Mesendoderm (in vitro differentiated cells): ENCODE data around the gene COL13A1.

ENCODE experiments used
- DNase-seq: peaks from one replicate; pipeline ENCODE4 v3.0.0; 2013
- H2AK5ac ChIP-seq: 2 replicates; pipeline ENCODE4 v1.6.1; 2013; ENCODE audit warnings: low read length, inconsistent platforms
- H2BK120ac ChIP-seq: 2 replicates; pipeline ENCODE4 v1.6.1; 2013; ENCODE audit warnings: low read depth, mild to moderate bottlenecking, low read length, moderate library complexity, mixed read lengths
- H2BK15ac ChIP-seq: replicated peaks from 2 replicates; pipeline ENCODE4 v1.6.1; 2013; ENCODE audit warnings: low read depth, mild to moderate bottlenecking, moderate library complexity
- H2BK5ac ChIP-seq: 2 replicates; pipeline ENCODE4 v1.6.1; 2013; ENCODE audit warnings: low read length, inconsistent platforms
- H3K18ac ChIP-seq: 2 replicates; pipeline ENCODE4 v1.6.1; 2013; ENCODE audit warnings: mild to moderate bottlenecking, low read length, mixed read lengths
- H3K23ac ChIP-seq: one replicate; pipeline ENCODE4 v1.6.1; 2013; ENCODE audit warnings: low read length
- H3K27ac ChIP-seq: 2 replicates; pipeline ENCODE4 v1.5.1; 2013; ENCODE audit warnings: low read depth, mild to moderate bottlenecking, inconsistent platforms, low read length, moderate library complexity
- H3K27me3 ChIP-seq: 2 replicates; pipeline ENCODE4 v1.6.1; 2013; ENCODE audit warnings: low read length, control low read depth, mild to moderate bottlenecking, inconsistent platforms; ENCODE audit not compliant: insufficient read depth, poor library complexity
- H3K36me3 ChIP-seq: 2 replicates; pipeline ENCODE4 v1.6.1; 2013; ENCODE audit warnings: low read length, inconsistent platforms; ENCODE audit not compliant: control insufficient read depth, insufficient read depth
- H3K4ac ChIP-seq: one replicate; pipeline ENCODE4 v1.6.1; 2013; ENCODE audit warnings: low read depth, mild to moderate bottlenecking, low read length, moderate library complexity
- H3K4me1 ChIP-seq: 2 replicates; pipeline ENCODE4 v1.6.1; 2013; ENCODE audit warnings: low read depth, low read length, inconsistent platforms; ENCODE audit not compliant: control insufficient read depth
- H3K4me2 ChIP-seq: 2 replicates; pipeline ENCODE4 v1.6.1; 2013; ENCODE audit warnings: low read length
- H3K4me3 ChIP-seq: 2 replicates; pipeline ENCODE4 v1.5.1; 2013; ENCODE audit warnings: mild to moderate bottlenecking, low read length
- H3K56ac ChIP-seq: one replicate; pipeline ENCODE4 v1.6.1; 2013; ENCODE audit warnings: low read length
- H3K79me1 ChIP-seq: 2 replicates; pipeline ENCODE4 v1.6.1; 2013; ENCODE audit warnings: low read length, inconsistent platforms
- H3K79me2 ChIP-seq: 2 replicates; pipeline ENCODE4 v1.6.1; 2013; ENCODE audit warnings: mild to moderate bottlenecking, low read length; ENCODE audit not compliant: control insufficient read depth, insufficient read depth
- H3K9ac ChIP-seq: 2 replicates; pipeline ENCODE4 v1.6.1; 2013; ENCODE audit warnings: low read length, inconsistent platforms
- H4K5ac ChIP-seq: one replicate; pipeline ENCODE4 v1.6.1; 2013; ENCODE audit warnings: low read length
- H4K8ac ChIP-seq: one replicate; pipeline ENCODE4 v1.6.1; 2013; ENCODE audit warnings: low read depth, mild to moderate bottlenecking, control low read depth, low read length, moderate library complexity
- WGBS: extraction: QIAGEN DNeasy Blood & Tissue Kit; methylation state at CpG from one replicate; pipeline ENCODE4 v1.1.7; 2013; ENCODE audit warnings: low lambda C conversion rate, missing lambda C conversion rate; ENCODE audit not compliant: insufficient coverage; ENCODE audit errors: extremely low coverage; 5-methylcytosine and 5-hydroxymethylcytosine counted together

The COL13A1 gene

DNA sequence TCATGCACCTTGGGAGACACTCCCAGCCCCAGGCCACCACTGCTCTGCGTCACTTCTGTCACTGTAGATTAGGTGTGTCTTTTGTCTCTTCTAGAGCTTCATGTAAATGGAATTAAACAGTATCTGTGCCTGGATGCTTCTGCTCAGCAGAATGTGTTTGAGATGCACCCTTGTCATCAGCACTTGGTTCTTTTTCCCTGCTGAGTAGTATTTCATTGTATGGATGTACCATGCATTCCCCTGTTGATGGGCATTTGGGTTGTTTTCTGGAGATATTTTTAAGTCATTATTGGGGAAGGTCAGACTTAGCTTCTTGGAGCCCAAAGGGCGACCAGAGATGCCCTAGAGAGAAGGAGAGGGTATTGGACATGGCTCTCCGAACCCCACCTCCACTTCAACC, 126.6 kb downstream of the COL13A1 start:
- no CpG with 5 or more reads among the region's 3 CpGs for WGBS

DNA sequence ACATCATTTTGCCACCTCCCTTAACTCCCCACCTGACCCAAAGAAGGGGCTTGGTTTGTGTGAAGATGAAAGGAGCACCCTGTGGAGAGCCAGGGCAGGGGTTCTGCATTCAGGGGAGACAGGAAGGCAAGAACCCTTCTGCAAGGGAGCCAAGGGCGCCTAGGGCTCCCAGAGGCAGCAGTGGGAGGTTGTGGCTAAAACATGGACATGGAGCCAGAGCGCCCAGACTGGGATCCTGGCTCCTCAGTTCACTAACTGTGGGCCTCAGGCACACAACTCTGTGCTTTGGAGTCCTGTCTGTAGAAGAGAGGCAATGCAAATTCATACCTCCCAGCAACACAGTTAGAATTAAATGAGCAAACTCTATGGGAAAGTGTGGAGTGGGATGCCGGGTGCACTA, 127.9 kb downstream of the COL13A1 start:
- no peak overlapping the region for H3K9ac ChIP-seq
- no peak overlapping the region for H4K8ac ChIP-seq
- peaks cover 6% of the 10 kb centered on the region for H3K36me3 ChIP-seq
- H3K4me1 ChIP-seq: peaks cover 4% of the 10 kb centered on the region
- H2BK15ac ChIP-seq: no peak overlapping the region
- whole genome bisulfite sequencing: no CpG with 5 or more reads among the region's 3 CpGs
- no peak overlapping the region for H3K4me3 ChIP-seq
- H3K4me2 ChIP-seq: no peak overlapping the region
- H3K79me1 ChIP-seq: no peaks in the 10 kb centered on the region
- H2BK5ac ChIP-seq: no peak overlapping the region
- no peak overlapping the region for H4K5ac ChIP-seq
- no peak overlapping the region for H2BK120ac ChIP-seq
- H2AK5ac ChIP-seq: no peak overlapping the region
- no peak overlapping the region for H3K4ac ChIP-seq
- H3K23ac ChIP-seq: no peak overlapping the region
- no peak overlapping the region for H3K27ac ChIP-seq
- no peak overlapping the region for H3K56ac ChIP-seq
- H3K79me2 ChIP-seq: no peaks in the 10 kb centered on the region
- no peaks in the 10 kb centered on the region for H3K27me3 ChIP-seq
- H3K18ac ChIP-seq: no peak overlapping the region
- no peak for DNase-seq

More for the DNA sequence above, 126.6 kb downstream of the COL13A1 start:
- Histone ChIP-seq H2BK15ac (no peak overlapping the region), H2AK5ac (no peak overlapping the region), H3K23ac (no peak overlapping the region), H3K18ac (no peak overlapping the region), H3K79me1 (no peaks in the 10 kb centered on the region), H3K4ac (no peak overlapping the region), H3K4me2 (no peak overlapping the region), H3K36me3 (peaks cover 6% of the 10 kb centered on the region), H3K27me3 (no peaks in the 10 kb centered on the region), H3K4me1 (peaks cover 4% of the 10 kb centered on the region), H3K56ac (no peak overlapping the region), H3K27ac (no peak overlapping the region), H2BK5ac (no peak overlapping the region), H4K8ac (no peak overlapping the region), H3K79me2 (no peaks in the 10 kb centered on the region), H4K5ac (no peak overlapping the region), H3K9ac (no peak overlapping the region), H3K4me3 (no peak overlapping the region), H2BK120ac (no peak overlapping the region)
- DNase-seq: no peak

DNA sequence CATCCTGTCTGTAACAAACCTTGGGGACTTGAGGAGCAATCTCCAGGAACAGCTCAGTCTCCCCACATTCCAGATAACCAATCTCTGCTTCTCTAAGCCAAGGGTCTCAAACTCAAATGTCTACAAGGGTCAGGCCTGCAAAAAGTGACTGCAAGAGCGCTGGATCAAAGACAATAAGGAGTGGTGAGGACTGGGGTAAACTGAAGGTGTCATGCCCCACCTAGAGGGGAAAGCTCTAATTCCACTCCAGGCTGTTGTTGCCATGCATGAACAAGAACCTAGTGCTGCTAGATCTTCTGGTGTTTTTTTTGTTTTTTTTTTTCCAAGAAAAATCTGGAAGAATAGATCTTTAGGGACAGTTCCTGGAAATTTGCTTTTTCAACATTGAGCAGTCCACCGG, 133.1 kb downstream of the COL13A1 start:
- H3K4me2 ChIP-seq: no peak overlapping the region
- H3K79me1 ChIP-seq: no peaks in the 10 kb centered on the region
- H3K56ac ChIP-seq: no peak overlapping the region
- no peak overlapping the region for H3K23ac ChIP-seq
- H4K8ac ChIP-seq: no peak overlapping the region
- H3K36me3 ChIP-seq: peaks cover 2% of the 10 kb centered on the region
- no CpG with 5 or more reads among the region's 2 CpGs for WGBS
- no peak overlapping the region for H3K4ac ChIP-seq
- H3K27me3 ChIP-seq: no peaks in the 10 kb centered on the region
- H2BK15ac ChIP-seq: no peak overlapping the region
- H3K79me2 ChIP-seq: no peaks in the 10 kb centered on the region
- no peak overlapping the region for H3K4me3 ChIP-seq
- H3K27ac ChIP-seq: no peak overlapping the region
- no peaks in the 10 kb centered on the region for H3K4me1 ChIP-seq
- no peak overlapping the region for H4K5ac ChIP-seq
- H2AK5ac ChIP-seq: no peak overlapping the region
- no peak for DNase-seq
- no peak overlapping the region for H3K18ac ChIP-seq
- no peak overlapping the region for H2BK5ac ChIP-seq
- no peak overlapping the region for H3K9ac ChIP-seq
- no peak overlapping the region for H2BK120ac ChIP-seq

DNA sequence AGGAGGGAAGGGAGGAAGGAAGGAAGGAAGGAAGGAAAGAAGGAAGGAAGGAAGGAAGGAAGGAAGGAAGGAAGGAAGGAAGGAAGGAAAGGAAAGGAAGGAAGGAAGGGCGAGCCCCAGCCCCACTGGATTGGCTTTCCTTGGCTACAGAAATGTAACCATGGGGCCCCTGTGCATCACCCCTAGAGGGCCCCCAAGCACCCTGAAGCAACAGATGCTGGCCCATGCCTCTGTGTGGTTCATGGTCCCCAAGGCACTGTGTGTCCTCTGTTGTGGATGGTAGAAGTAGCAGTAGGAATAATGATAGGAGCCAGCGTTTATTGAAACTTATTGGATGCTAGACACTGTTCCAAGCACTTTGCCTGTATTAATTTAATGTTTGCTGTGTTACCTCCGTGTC, 134.4 kb downstream of the COL13A1 start:
- Histone ChIP-seq H3K4ac (no peak overlapping the region), H3K79me2 (no peaks in the 10 kb centered on the region), H2AK5ac (no peak overlapping the region), H2BK15ac (no peak overlapping the region), H3K27me3 (no peaks in the 10 kb centered on the region), H3K79me1 (no peaks in the 10 kb centered on the region), H3K27ac (no peak overlapping the region), H3K4me1 (no peaks in the 10 kb centered on the region), H3K23ac (no peak overlapping the region), H4K5ac (no peak overlapping the region), H4K8ac (no peak overlapping the region), H2BK5ac (no peak overlapping the region), H3K9ac (no peak overlapping the region), H3K56ac (no peak overlapping the region), H3K18ac (no peak overlapping the region), H2BK120ac (no peak overlapping the region), H3K4me3 (no peak overlapping the region), H3K4me2 (no peak overlapping the region), H3K36me3 (no peaks in the 10 kb centered on the region)
- WGBS: no CpG with 5 or more reads among the region's 3 CpGs
- DNase-seq: no peak

DNA sequence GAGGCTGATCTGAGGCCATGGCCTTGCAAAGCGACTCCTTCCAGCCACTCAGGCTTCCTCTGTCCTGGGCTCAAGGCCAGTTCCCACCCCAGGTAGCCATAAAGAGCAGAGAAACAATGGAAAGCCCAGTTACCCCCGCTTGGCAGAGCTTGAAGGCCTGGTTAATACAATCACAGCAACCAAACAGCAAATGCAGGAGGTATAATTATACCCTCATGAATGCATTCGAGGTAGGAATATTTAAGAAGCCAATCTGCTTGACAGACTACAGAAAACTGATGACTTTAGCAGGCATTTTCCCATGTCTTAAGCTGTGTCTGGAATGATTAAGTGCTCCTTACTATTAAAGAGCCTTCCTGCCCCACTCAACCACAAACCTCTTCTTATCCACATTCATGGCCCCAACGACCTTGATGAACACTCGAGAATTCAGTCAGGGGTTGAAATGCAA, 136.9 kb downstream of the COL13A1 start:
- no peak overlapping the region for H3K18ac ChIP-seq
- no peak overlapping the region for H4K5ac ChIP-seq
- no peak overlapping the region for H3K4me3 ChIP-seq
- no peak overlapping the region for H2AK5ac ChIP-seq
- H3K23ac ChIP-seq: no peak overlapping the region
- no peaks in the 10 kb centered on the region for H3K79me1 ChIP-seq
- H3K9ac ChIP-seq: no peak overlapping the region
- H3K36me3 ChIP-seq: no peaks in the 10 kb centered on the region
- H3K4ac ChIP-seq: no peak overlapping the region
- no peak overlapping the region for H2BK15ac ChIP-seq
- no peak for DNase-seq
- H3K79me2 ChIP-seq: no peaks in the 10 kb centered on the region
- no peaks in the 10 kb centered on the region for H3K27me3 ChIP-seq
- H3K4me1 ChIP-seq: no peaks in the 10 kb centered on the region
- H2BK5ac ChIP-seq: no peak overlapping the region
- H3K4me2 ChIP-seq: no peak overlapping the region
- WGBS: no CpG with 5 or more reads among the region's 5 CpGs
- no peak overlapping the region for H4K8ac ChIP-seq
- no peak overlapping the region for H3K56ac ChIP-seq
- H2BK120ac ChIP-seq: no peak overlapping the region
- no peak overlapping the region for H3K27ac ChIP-seq

GRCh38 chr10:69939061-69939460, 137.4 kb downstream of the COL13A1 start:
- DNase-seq: no peak
- no CpG with 5 or more reads among the region's 3 CpGs for WGBS

More at GRCh38 chr10:69939061-69939460, 137.4 kb downstream of the COL13A1 start:
- Histone ChIP-seq H3K4me1 (no peaks in the 10 kb centered on the region), H2BK5ac (no peak overlapping the region), H3K27ac (no peak overlapping the region), H3K36me3 (no peaks in the 10 kb centered on the region), H3K23ac (no peak overlapping the region), H3K56ac (no peak overlapping the region), H3K79me1 (no peaks in the 10 kb centered on the region), H4K8ac (no peak overlapping the region), H3K79me2 (no peaks in the 10 kb centered on the region), H3K4ac (no peak overlapping the region), H3K18ac (no peak overlapping the region), H2BK15ac (no peak overlapping the region), H2BK120ac (no peak overlapping the region), H3K4me2 (no peak overlapping the region), H2AK5ac (no peak overlapping the region), H3K27me3 (no peaks in the 10 kb centered on the region), H3K9ac (no peak overlapping the region), H3K4me3 (no peak overlapping the region), H4K5ac (no peak overlapping the region)
